ENCODE data around the gene PRAME. TPM values are rescaled to one million over a fixed set of nuclear protein-coding genes. Genes with fewer than 3 reads are reported as not detected.

The PRAME gene
- total RNA-seq, 4 donors from 2014 or later = not detected

DNA sequence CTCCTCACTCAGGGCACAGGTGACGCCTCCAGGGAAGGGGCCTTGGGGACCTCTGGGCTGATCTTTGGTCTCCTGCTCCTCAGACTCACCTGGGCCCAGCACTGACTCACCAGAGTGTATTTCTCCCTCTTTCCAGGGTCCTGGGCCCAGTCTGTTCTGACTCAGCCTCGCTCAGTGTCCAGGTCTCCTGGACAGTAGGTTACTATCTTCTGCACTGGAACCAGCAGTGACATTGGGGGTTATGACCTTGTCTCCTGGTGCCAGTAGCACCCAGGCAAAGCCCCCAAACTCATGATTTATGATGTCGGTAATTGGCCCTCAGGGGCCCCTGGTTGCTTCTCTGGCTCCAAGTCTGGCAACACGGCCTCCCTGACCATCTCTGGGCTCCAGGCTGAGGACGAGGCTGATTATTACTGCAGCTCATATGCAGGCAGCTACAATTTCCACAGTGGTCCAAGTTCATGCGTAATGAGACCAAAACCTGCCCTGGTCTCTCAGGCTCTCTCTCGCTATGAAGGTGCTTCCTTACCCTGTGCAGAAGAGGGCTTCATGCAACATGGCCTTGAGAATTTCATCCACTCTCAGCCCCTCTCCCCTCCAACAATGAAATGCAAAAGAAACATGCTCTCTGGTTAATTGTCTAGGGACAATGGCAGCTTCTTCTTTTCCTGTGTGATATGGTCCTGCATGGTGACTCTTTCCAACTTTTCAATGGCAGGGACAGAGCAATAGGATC lies 21.0 kb upstream of the PRAME start:
- Histone ChIP-seq H3K4me3 (no peak overlapping the region), H3K4me1 (no peaks in the 10 kb centered on the region), H3K36me3 (no peaks in the 10 kb centered on the region), H3K9me3 (no peaks in the 10 kb centered on the region), H3K27ac (no peak overlapping the region), H3K27me3 (peaks cover 0 to 12% of the 10 kb centered on the region in 2 donors)
- TF ChIP-seq, protein P1, sequence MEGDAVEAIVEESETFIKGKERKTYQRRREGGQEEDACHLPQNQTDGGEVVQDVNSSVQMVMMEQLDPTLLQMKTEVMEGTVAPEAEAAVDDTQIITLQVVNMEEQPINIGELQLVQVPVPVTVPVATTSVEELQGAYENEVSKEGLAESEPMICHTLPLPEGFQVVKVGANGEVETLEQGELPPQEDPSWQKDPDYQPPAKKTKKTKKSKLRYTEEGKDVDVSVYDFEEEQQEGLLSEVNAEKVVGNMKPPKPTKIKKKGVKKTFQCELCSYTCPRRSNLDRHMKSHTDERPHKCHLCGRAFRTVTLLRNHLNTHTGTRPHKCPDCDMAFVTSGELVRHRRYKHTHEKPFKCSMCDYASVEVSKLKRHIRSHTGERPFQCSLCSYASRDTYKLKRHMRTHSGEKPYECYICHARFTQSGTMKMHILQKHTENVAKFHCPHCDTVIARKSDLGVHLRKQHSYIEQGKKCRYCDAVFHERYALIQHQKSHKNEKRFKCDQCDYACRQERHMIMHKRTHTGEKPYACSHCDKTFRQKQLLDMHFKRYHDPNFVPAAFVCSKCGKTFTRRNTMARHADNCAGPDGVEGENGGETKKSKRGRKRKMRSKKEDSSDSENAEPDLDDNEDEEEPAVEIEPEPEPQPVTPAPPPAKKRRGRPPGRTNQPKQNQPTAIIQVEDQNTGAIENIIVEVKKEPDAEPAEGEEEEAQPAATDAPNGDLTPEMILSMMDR (IDR thresholded peaks at IDR 0.05) = no peak
- TF ChIP-seq POLR2A (IDR thresholded peaks at IDR 0.05) = no peak
- TF ChIP-seq EP300 (IDR thresholded peaks at IDR 0.05) = no peak
- WGBS, 2 donors = 88 to 92% methylated on average over 7 of the region's 7 CpGs
- no peak for DNase-seq (ENCODE audit: low spot score in 2 of 2)

DNA sequence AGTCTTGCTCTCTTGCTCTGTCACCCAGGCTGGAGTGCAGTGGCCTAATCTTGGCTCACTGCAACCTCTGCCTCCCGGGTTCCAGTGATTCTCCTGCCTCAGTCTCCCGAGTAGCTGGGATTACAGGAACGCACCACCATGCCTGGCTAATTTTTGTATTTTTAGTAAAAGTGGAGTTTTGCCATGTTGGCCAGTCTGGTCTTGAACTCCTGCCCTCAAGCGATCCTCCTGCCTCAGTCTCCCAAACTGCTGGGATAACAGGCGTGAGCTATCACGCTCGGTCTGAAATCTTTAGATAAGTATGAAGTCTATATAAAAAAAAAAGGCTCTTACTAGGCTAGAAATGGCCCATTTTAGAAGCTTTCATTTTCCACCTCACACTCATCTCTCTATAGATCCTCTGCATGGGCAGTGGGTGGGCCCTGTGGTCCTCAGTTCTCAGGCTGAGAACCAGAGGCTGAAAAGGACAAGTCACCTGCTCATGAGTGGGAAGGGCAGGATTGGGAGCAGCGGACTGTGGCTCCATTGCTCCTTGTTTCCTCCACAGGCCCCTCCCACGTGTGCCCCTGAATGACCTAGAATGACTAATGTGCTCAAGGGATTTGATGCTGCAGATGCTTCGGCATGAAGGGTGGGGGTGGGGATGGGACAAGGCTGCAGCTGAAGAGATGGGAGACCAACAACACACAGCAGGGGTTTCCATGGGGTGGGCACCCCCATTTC lies 19.8 kb upstream of the PRAME start:
- Histone ChIP-seq H3K27me3 (peaks cover 0 to under 1% of the 10 kb centered on the region in 2 donors), H3K4me3 (no peak overlapping the region), H3K27ac (no peak overlapping the region), H3K36me3 (no peaks in the 10 kb centered on the region), H3K4me1 (no peaks in the 10 kb centered on the region), H3K9me3 (no peaks in the 10 kb centered on the region)
- TF ChIP-seq, protein P1 (IDR thresholded peaks at IDR 0.05) = no peak
- no peak for TF ChIP-seq POLR2A (IDR thresholded peaks at IDR 0.05)
- TF ChIP-seq EP300 (IDR thresholded peaks at IDR 0.05) = no peak
- DNase-seq (ENCODE audit: low spot score in 2 of 2) = peak; percentile 43 to 52
- 74% methylated on average over 10 of the region's 10 CpGs for WGBS, 2 donors

DNA sequence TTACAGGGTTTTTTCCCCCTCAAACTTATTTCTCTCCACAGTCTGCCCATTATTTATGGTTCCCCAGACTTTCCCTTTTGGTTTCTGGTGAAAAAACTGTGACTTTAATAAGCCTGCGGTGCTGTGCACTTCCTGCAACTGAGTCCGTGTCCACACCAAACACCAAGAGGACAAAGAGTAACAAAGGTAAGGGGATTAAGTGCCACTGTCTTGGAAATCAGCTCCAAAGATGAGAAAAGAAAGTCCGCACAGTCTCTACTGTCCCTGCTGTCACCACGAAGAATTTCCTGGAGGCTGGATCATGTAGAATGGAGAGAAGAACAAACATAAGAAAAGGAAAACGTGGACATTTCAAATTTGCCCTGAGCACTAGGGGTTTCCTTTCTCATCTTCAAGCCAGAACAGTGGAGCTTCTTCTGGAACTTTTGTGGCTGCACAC lies 17.9 kb upstream of the PRAME start:
- Histone ChIP-seq H3K27me3 (no peaks in the 10 kb centered on the region), H3K4me1 (no peaks in the 10 kb centered on the region), H3K36me3 (no peaks in the 10 kb centered on the region), H3K4me3 (no peak overlapping the region), H3K27ac (no peak overlapping the region), H3K9me3 (no peaks in the 10 kb centered on the region)
- WGBS, 2 donors = 76 to 84% methylated on average over 5 of the region's 5 CpGs
- TF ChIP-seq EP300 (IDR thresholded peaks at IDR 0.05) = no peak
- TF ChIP-seq POLR2A (IDR thresholded peaks at IDR 0.05) = no peak
- TF ChIP-seq, protein P1 (IDR thresholded peaks at IDR 0.05) = no peak
- no peak for DNase-seq (ENCODE audit: low spot score in 2 of 2)

DNA sequence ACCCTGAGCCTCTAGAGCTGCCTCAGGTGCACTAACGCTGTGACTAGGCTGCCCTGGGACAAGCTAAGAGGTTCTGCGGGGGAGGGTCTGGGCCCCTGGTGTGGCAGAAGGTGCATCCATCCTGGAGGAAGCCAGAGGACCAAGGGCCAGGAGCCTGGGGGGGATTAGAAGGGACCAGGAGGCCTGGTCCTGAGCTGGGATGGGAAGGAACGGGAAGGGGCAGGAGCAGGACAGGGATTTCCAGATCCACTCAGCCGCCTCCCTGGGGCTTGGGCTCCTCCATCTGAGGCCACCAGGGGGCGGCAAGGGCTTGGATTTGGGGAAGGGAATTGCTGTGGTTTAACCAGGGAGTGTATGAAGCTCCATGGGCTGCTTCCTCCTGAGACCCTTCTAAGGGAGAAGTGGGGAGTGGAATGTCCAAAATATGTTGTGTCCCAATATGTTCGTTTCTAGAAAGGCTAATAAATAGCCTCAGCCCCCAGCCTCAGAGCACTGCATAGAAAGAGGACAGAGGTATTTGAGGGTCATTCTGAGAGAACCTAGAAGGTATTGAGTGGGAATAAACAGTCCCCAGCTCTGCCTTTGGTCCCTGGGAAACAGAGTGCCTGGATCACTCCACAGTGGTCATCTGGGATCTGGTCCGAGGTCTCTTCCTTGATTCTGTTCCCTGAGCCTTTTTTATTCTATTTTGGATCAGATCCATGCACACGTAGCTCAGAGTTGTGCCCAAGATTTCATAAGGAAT lies 17.4 kb upstream of the PRAME start:
- whole genome bisulfite sequencing, 2 donors = 39 to 42% methylated on average over 7 to 8 of the region's 8 CpGs
- DNase-seq (ENCODE audit: low spot score in 2 of 2) = peak in 1 of 2 donors; percentile 19
- Histone ChIP-seq H3K9me3 (no peaks in the 10 kb centered on the region), H3K4me1 (no peaks in the 10 kb centered on the region), H3K36me3 (no peaks in the 10 kb centered on the region), H3K27me3 (no peaks in the 10 kb centered on the region), H3K4me3 (no peak overlapping the region), H3K27ac (no peak overlapping the region)
- TF ChIP-seq EP300 (IDR thresholded peaks at IDR 0.05) = no peak
- TF ChIP-seq, protein P1 (IDR thresholded peaks at IDR 0.05) = peak; percentile 30 to 50 (median 45)
